NCI-H1417 (cell line): ENCODE results near the gene ST3GAL5.
"Not testable (repeated sequence)": the region's sequence is repeated elsewhere in the genome, so short reads cannot be mapped to it uniquely, and the experiment has no call there.

ENCODE experiments used
- DNase-seq, 3 experiments: peaks; one replicate each; lab custom pipeline; 2025; lab: John Stamatoyannopoulos, UW

ST3GAL5 gene

DNA sequence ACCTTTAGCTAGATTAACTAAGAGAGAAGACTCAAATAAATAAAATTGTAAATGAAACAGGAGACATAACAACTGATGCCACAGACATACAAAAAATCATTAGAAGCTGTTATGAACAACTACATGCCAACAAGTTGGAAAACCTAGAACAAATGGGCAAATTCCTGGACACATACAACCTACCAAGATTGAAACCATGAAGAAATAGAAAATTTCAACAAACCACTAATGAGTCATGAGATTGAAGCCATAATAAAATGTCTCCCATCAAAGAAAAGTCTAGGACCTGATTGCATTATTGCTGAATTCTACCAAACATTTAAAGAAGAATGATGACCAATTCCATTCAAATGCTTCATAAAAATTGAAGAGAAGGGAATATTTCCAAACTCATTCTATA, 54.3 kb downstream of the ST3GAL5 start:
- no peak for DNase-seq

GRCh38 chr2:85831735-85832134, 57.1 kb downstream of the ST3GAL5 start:
- no peak for DNase-seq

GRCh38 chr2:85830645-85831044, 58.1 kb downstream of the ST3GAL5 start:
- no peak for DNase-seq

GRCh38 chr2:85829394-85829793, 59.4 kb downstream of the ST3GAL5 start:
- DNase-seq, result not testable (repeated sequence)

DNA sequence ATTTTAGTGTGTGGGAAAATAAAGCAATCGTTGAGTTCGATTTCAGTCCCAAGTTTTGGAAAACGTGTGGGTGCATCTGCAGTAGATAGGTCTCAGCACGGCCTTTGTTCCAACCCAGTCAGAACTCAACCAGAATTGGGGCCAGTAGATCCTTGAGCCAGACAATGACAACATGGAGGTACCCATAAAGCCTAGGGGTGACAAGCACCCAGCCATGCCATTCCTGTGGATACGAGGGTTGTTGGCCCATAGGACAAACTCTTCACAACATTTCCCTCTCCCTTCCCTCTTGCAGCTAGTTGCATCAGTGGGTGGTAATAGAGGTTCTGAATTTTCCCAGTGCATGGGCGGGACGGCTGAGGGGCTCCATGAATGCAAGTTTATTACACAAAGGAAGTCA, 60.1 kb downstream of the ST3GAL5 start:
- DNase-seq, result no peak

DNA sequence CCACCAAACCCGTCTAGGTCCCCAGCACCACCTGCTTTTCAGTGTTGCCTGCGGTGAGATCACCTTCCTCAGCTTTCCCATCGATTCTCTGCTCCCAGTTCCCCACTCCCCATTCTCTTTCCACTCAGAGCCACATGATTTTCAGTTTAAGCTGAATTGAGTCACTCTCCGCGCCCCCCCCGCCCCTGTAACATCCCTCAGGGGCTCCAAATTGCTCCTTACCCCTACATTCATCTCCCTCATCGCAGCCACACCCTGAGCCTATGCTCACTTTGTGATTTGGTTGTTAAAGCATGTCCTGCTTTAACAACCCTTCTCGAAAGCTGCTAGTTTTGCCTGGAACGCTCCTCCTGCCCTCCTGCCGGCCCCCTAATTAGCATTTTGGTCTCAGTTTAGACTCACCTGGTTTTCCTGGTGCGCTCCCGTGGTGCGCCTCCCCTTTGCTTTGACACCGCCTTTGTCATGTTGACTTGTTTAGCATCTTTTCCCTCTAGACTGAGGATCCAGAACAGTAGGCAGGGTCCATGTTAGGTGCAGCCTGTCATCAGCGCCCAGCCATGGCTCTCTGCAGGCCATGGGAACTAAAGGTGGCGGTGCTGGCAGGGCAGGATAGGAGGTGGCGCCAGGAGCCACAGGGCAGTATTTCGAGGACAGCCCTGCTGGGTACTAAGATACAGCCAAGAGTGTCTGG, 60.8 kb downstream of the ST3GAL5 start:
- DNase-seq, result no peak

DNA sequence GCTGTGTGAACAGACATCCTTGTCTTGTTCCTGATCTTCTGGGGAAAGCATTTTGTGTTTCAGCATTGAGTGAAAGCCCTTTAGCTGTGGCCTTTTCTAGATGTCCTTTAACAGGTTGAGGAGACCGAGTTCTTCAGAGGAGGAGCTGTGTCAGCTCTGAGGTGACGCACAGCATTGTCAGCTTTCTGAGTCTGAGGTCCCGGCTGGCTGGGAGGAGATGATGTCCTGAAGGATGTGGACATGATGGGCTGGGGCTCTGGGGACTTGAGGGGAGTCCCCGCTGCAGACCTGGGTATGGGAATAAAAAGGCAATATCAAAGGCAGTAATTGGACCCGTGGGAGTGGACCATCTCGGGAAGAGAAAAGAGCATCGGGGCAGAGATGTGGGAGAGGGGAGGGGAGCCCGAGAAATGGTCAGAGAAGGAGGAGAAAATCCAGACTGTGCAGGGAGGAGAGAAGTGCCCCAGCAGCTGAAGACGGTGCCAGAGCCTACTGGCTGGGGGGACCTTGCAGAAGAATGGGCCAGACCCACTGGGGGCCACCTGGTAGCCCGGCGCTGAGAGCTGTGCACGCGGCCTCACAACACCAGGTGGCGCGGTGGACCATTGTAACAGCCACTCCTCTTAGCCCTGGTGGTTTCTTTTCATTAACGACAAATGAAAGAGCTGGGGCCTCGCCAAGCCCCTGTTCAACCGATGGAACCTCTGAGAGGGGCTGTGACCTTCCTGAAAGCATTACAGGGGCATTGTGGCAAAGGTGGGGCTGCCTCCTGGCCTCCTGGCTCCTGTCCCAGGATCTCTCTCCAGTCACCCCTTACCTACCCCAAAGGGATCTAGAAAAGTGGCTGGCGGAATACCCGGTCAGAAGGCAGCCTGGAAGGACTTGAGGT, 61.6 kb downstream of the ST3GAL5 start:
- peak; percentile 31 to 71 (median 49) for DNase-seq

DNA sequence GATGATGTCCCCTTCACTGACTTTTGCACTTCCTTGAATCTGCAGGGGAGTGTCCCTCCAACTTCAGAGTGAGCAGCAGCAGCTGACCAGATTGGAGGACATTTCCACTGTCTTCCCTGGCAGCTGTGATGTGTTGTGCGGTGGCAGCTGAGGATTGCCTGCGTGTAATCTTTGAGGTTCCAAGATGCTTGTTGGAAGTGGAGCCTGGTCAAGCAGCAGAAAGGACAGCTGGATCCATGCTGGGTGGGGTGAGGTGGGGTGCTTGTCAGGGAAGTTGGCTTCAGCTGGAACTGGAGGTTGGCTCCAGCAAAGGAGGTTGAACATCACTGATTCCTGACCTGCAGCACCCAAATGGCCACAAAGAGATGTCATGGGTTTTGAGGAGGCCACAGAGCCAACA, 64.8 kb downstream of the ST3GAL5 start:
- no peak for DNase-seq

- DNase-seq, result no peak
Measured at GRCh38 chr2:85822766-85823165, 66.0 kb downstream of the ST3GAL5 start.

DNA sequence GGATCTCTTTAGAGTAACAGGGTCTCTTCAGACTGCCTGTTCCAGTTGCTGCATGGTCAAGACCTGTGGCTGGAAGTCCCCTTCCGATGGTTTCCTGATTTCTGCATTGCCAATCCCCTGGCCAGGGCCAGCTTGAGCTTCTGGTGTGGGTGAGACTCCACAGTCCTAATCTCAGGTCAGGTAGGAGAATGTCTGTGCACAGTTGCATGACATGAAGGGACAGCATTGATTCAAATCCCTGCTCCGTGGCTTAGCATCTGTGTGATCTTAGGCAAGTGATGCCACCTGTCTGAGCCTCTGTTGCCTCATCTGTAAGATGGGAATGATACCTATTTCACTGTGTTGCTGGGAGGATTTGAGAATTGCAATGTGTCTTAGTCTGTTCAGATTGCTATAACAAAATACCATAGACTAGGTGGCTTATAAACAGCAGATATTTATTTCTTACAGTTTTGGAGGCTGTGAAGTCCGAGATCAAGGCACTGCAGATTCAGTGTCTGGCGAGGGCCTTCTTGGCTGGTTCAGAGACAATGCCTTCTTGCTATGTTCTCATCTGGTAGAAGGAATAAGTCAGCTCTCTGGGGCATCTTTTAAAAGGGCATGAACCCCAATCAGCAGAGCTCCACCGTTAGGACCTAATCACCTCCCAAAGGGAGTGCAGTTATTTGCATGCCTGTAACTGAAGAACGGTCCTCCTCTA, 68.8 kb downstream of the ST3GAL5 start:
- no peak for DNase-seq

DNA sequence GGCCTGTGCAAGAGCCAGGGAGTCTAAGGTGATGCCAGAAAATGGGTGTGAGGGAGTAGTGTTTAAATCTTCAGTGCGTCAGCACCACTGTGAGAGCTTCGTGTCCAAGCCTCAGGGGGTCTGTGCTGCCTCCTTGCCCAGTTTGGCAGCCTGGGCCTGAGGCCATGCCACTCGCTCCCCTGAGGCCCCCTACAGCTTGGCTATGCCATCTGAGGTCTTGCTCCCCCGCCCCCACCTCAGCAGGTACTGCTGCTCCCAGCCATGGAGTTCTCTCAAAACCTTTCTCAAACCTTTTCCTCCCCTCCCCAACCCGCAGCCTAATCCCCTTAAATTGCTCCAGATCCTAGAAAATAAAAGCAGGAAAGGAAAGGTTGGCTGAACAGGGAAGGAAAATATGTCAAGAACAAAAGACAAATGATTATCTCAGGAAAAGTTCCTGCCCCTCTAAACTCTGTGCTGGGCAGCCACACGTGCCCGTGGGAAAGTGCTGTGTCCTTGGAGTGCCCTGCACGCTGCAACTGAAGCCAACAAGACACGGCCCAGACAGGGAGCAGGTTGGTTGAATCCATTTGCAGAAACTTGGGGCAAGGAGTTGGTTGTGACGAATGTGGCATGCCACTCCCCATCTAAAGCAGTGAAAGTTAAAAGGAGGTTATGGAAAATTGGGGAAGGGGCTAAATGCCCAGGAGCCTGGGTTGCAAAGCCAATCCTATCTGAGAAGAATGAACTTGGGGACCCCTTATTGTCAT, 73.8 kb downstream of the ST3GAL5 start:
- no peak for DNase-seq

- peak; percentile 62 to 84 (median 79) for DNase-seq
Measured at GRCh38 chr2:85813982-85814801, 74.6 kb downstream of the ST3GAL5 start.

DNA sequence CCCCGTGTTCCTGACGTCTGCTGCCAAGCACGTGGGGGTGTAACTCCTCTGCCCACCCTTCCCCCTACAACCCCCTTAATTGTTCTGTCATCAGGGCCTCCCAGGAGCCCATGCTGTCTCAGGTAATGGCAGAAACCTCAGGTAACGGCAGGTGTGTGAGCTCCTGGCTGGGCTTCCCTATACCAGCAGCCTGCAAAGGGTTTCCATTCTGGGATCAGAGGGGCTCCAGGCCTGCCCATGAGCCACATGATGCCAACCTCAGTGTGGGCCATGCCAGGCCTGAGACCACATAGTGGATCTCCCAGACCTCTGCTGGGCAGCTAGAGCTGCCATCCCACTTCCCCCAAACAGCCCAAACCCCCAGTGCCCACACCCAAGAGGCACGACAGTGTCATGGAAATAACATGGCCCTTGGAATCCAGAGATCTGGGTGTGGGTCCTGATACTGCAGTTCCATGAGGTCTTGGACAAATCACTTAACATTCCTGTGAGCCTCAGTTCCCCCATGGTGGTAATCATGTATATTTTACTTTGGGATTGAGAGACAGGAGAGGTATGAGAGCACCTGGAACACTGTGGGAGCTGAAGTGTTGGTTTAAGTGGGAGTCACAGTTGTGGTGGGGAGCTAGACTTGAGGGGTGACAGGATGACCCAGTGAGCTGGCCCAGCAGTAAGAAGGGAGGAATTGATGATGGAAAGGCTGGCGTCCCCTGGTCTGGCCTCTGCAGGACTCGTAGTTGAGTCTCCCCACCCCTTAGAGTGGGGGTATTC, 75.4 kb downstream of the ST3GAL5 start:
- no peak for DNase-seq

GRCh38 chr2:85812094-85812735, 76.6 kb downstream of the ST3GAL5 start:
- DNase-seq, result no peak

DNA sequence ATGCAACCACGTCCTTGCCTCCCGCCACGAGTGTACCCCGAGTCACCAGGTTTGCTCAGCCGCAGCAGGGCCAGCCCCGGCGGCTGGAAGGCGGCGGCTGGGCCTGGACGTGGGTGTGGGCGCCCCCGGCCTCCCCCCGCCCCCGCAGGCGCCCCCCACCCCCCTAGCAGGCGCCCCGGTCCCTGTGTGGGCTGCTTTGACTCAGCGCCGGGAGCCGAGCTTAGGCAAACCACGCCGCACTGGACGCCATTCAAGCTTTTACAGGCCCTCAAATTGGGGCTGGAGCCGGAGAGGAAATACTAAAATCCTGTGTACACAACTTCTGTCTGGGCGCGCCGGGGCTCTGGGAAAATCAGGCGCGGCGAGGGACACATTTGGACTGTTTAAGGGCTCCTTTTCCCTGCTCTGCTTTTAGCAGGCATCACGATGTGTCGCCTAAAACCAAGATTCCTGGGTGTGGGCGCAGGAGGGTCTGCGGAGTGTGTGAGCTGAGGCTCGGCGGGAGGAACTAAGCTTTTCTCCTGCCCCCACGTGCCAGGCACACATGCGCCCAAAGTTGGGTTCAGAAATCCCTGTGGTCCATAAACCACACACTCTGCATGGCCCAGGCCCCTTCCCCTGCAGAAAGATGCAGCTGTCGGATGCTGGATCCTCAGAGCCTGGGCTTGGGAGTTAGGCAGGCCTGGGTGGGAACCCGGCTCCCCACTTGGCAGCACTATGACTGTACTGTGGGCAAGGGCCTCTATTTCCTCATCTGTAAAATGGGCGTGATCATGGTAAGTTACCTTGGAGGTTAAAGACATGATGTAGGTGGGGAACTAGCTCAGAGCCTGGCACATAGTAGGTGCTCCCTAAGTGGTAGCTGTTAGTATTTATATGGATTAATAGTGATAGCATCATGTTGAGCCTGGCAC, 77.4 kb downstream of the ST3GAL5 start:
- no peak for DNase-seq

DNA sequence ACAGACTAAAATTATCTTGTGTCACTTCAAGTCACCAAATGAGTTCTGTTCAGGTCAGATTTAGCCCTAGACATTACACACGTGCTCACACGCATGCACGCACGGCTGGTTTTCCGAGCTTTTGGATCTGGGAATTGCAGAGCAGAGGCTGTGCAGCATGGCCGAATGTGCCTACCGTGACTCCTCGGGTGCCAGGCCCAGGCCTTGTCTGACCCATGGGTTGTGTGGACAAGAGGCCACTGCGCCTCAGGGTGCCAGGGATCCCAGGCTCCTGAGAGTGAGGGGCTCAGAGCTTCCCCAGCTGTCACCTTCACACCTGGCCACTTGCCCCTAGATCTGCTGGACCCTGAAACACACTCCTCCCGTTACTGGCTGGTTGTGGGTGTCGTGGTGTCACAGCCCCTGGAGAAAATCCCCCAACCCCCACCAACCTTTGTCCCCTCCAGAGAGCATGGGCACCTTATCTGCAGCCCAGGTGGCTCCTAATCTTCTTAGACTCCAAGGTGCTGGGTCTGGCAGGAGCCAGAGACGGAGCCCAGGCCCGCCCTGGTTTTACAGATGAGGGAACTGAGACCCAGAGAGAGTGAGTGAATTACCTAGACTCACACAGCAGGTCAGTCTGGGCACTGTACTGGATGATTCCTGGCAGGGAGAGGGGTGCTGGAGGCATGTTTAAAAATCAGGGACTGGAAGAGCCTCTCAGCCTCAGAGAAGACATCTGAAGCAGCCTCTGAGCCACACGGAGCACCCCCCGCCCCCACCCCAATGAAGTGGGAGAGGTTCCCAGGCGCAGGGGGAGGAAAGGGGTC, 78.2 kb downstream of the ST3GAL5 start:
- DNase-seq, result no peak

DNA sequence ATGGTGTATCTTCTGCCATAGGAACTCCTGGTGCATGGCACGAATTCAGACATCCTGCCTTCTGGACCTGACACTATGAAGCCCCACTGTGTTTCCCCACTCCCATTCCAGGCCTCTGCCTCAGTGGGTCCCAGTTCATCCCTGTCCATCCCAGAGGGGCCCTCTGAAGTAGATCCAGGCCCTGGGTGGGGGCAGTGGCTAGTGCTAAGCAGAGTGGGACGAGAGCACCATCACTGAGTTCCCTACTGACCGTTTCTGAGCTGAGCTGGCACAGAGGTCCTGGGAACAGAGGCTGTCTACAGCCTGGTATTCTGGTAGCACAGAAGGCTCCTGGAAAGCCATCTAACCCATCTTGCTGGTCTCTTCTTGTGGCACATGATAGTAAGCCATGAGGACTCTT, 81.0 kb downstream of the ST3GAL5 start:
- DNase-seq, result no peak
